Lung microvascular endothelial cell (primary cell): ENCODE results near the gene CD302. TPM values are rescaled to one million over a fixed set of nuclear protein-coding genes. Genes with fewer than 3 reads are reported as not detected.
"Not testable (repeated sequence)": the region's sequence is repeated elsewhere in the genome, so short reads cannot be mapped to it uniquely, and the experiment has no call there.

Experiments
- DNase-seq, 2 donors: peaks; one replicate each; pipeline versions ENCODE4 v3.0.0 to v3.0.0-alpha.2; 2010; ENCODE audit warnings: low read depth in 2 of 2
- total RNA-seq: library from RNA; depleted of rRNA; stranded (reverse); fragments of >200 nt; gene quantifications from 2 replicates; pipeline ENCODE4 v1.2.1, GENCODE V29; 2014

Gene CD302, protein sequence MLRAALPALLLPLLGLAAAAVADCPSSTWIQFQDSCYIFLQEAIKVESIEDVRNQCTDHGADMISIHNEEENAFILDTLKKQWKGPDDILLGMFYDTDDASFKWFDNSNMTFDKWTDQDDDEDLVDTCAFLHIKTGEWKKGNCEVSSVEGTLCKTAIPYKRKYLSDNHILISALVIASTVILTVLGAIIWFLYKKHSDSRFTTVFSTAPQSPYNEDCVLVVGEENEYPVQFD
- total RNA-seq = 5.7 and 15.1 TPM in 2 replicates

- peak; percentile 64 to 80 for DNase-seq
These were observed at the start of gene CD302 for GRCh38 chr2:159797543-159798375. Gene CD302, minus strand, starts transcription at chr2:159798208. Its CDS starts 10 bp downstream, at chr2:159798198.

GRCh38 chr2:159846564-159846963 is 48.6 kb upstream of the CD302 start:
- DNase-seq = no peak

DNA sequence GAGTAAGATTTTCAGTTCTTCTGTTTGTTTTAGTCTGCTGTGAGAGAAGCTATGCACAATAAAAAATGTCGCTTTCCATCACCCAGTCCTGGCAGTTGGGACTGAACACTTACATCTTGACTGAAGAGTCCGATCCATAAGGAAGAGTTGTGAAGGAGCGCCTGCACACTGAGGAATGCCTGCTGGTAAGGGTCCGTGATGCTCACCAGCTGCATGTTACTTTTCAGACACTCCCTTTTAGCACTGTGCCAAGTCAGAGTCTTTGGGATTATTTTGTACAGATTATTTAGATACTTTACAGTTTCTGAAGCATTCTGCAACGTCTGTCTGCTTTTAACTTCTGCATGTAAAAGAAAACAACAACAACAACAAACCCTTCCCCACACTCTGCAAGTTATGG is 42.6 kb upstream of the CD302 start:
- no peak for DNase-seq

DNA sequence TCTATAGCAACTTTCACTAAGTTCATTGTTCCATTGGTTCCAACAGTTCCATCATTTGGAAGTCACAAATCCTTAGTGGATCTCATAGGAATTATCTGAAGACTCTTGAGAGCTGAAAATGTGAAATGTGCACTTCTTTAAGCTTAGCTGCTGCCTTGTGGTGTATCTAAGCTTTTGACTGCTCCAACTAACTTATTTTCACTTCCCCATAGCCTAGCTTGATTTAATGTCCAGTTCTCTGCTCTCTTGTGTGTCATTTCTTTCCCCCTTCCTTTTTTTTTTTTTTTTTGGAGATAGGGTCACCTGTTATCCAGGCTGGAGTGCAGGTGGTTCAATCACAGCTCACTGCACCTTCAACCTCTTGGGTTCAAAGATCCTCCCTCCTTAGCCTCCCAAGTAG is 34.9 kb upstream of the CD302 start:
- no peak for DNase-seq

- DNase-seq = no peak
These were observed 34.0 kb upstream of the CD302 start for GRCh38 chr2:159832026-159832425.

DNA sequence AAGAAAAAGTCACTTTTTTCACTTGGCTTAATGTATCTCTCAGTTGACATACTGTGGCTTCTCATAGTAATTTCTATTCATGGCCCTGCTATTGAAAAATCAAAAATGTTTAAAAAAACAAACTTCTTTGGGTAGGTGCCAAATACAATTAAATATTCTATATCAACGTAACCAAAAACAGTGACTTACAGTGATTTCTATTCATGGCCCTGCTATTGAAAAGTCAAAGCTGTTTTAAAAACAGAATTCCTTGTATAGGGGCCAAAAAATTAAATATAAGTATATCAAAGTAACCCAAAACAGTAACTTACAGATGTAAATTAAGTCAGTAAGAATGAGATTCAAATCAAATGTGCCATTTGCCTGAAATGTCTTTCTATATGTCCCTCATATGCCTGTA is 31.4 kb upstream of the CD302 start:
- DNase-seq = no peak

GRCh38 chr2:159828738-159829137 is 30.7 kb upstream of the CD302 start:
- DNase-seq = no peak

- not testable (repeated sequence) for DNase-seq
These were observed 24.4 kb upstream of the CD302 start for GRCh38 chr2:159822478-159822833.

DNA sequence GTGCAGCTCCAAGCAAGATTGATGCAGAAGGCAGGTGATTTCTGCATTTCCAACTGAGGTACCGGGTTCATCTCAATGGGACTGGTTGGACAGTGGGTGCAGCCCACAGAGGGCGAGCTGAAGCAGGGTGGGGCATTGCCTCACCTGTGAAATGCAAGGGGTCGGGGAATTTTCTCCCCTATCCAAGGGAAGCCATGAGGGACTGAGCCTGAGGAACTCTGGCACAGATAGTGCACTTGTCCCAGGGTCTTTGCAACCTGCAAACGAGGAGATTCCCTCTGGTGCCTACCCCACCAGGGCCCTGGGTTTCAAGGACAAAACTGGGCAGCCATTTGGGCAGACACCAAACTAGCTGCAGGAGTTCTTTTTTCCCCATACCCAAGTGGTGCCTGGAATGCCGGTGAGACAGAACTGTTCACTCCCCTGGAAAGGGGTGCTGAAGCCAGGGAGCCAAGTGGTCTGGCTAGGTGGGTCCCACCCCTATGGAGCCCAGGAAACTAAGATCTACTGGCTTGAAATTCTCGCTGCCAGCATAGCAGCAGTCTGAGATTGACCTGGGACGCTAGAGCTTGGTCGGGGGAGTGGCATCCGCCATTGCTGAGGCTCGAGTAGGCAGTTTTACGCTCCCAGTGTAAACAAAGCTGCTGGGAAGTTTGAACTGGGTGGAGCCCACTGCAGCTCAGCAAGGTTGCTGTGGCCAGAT is 23.9 kb upstream of the CD302 start:
- not testable (repeated sequence) for DNase-seq

- DNase-seq = no peak
These were observed 20.9 kb upstream of the CD302 start for GRCh38 chr2:159818940-159819339.

GRCh38 chr2:159817283-159817682 is 19.3 kb upstream of the CD302 start:
- no peak for DNase-seq

DNA sequence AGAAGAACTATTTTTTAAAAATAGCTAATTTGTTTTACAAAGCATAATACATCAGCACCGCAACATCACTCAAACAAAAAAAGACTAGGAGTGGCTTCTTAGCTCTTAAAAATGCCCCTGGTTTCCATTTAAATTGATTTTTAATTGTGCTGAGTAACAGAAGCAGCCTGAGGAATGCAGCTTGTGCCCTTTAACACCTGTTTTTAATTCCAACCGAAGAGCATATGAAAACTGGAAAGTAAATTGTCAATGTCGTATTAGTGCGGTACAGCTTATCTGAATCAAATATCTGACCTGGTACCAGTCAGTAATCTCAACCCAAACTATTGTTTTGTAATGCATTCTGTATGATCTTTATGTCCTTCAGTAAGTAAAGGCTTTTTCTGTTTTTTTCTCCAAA is 13.2 kb upstream of the CD302 start:
- no peak for DNase-seq

DNA sequence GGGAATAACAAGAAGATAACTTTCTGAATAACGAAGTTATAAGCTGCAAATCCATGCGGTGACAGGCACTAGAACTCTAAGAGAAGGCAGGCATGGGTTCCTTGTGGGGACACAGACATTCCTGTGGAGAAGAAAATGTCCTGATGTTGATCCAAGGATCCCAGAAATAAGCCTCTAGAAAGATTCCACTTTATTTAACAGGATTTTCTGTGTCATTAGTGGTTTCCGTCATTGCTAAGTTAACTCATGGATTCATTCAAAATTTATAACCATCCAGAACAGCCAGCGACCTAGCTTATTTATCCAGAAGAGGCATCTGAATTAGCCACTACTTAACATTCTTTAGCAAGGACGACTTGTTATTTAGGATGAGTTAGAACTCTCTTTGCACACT is 10.0 kb upstream of the CD302 start:
- no peak for DNase-seq

DNA sequence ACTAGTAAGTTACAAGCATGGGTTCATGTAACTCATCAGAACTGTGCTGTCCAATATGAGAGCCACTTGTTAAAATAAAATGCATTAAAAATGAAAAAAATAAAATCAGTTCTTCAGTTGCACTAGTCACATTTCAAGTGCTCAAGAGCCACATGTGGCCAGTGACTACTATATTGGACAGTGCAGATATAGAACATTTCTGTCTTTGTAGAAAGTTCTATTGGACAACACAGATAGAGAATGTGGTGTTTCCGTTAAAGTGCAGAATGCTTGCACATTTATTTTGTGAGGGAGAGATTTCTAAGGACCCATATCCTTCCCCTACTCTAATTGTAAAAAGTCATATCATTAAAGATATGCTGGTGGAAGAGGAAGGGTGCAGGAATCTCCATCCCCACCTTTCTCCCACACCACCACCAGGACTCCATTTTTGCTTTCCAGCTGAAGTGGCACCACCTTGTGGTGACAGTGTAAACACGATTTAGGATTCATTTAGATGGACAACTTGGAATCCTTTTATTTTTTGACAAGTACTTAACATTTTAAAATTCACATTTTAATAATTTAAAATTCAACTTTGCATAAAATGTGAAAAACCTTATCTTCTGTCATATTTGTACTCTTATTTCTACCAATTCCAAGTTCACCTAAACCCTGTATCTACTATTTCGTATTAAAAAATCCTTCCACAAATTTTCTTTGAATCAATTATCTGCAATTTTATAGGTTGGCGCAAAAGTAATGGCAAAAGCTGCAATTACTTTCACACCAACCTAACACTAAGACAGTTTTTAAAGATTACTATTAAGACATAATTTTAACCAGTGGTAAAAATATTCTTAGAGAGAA is 9.4 kb upstream of the CD302 start:
- DNase-seq = peak; percentile 72 to 78

DNA sequence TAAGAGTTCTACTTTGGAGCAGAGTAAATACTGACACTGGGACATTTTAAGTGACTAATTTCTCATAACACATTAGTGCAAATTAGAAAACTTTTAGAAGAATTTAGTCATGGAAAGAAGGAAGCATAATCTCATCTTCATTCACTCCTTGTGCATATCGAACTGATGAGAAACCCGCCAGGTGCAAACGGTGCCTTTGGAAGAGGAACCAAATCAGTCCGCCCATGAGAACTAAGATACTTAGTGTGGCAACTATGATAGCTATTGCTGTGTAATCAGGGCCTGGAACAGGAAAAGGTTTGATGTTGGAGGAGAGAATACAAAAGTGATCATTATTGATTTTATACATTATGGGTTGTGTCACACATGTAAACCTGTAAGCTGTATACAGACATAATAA is 6.9 kb upstream of the CD302 start:
- DNase-seq = no peak

GRCh38 chr2:159803235-159803962 is 5.4 kb upstream of the CD302 start:
- DNase-seq = no peak

GRCh38 chr2:159802673-159803072 is 4.7 kb upstream of the CD302 start:
- DNase-seq = no peak

DNA sequence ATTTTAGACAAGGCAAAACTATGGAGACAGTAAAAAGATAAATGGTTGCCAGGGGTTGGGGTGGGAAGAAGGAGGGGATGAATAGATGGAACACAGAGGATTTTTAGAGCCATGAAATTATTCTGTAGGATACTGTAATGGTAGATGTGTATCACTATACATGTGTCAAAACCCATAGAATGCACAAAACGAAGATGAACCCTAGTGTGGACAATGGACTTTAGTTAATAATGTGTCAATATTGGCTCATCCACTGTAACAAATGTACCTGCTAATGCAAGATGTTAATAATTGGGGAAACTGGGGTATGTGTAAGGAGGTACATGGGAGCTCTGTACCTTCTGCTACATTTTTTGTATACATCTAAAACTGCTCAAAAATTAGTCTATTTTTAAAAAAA is 1.8 kb upstream of the CD302 start:
- no peak for DNase-seq

- no peak for DNase-seq
These were observed 343 bp upstream of the CD302 start for GRCh38 chr2:159798376-159798725.

DNA sequence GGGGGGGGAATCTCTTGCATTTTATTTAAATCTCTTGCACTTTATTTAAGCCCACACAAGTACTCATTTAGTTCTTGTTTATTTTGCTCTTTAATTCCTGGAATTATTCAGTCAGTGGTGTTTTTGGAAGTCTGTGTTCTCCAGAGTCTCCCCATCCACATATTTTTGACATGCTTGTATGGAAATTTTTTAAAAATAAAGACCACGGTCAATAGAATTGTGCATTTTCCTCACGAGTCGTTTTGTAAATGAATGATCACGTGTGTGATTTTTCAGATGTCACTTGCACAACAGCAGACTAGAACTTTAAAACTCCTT is 824 bp downstream of the CD302 start:
- DNase-seq = no peak
